IMR-90 (cell line): ENCODE results near the gene NOBOX. TPM values are rescaled to one million over a fixed set of nuclear protein-coding genes. Genes with fewer than 3 reads are reported as not detected.

Experiments used
- ATAC-seq: fragments of 200-7000 bp; cut with Tn5 transposase; 2 replicates; pipeline ENCODE4 v1.9.1; 2020; ENCODE audit warnings: low read depth, mild to moderate bottlenecking, moderate library complexity
- BruUV-seq: library from RNA; stranded (reverse); fragments of 400-500 nt; replicated peaks from 2 replicates; lab custom pipeline; 2021; lab: Mats Ljungman, UMichigan
- CTCF ChIA-PET: fragments of 300-600 bp; formaldehyde crosslinking; extraction: SDS; loops from one replicate; lab custom pipeline; 2021; ENCODE audit warnings: antibody characterized with exemption; lab: Yijun Ruan, JAX
- POLR2A ChIA-PET: fragments of 300-600 bp; sonication (Branson Sonifier 250); formaldehyde crosslinking; loops from one replicate; lab custom pipeline; 2022; ENCODE audit warnings: antibody characterized with exemption; ENCODE audit not compliant: unreplicated experiment; lab: Charles Lee
- DNase-seq: peaks from one replicate; pipeline ENCODE4 v3.0.0; 2013
- H2AFZ ChIP-seq: replicated peaks from 2 replicates; pipeline ENCODE3; 2013; ENCODE audit warnings: low read length, mild to moderate bottlenecking; ENCODE audit not compliant: poor library complexity
- H2AK5ac ChIP-seq: 2 replicates; pipeline ENCODE4 v1.6.1; 2013; ENCODE audit warnings: low read depth, low read length, inconsistent platforms
- H2AK9ac ChIP-seq: replicated peaks from 2 replicates; pipeline ENCODE3; 2013; ENCODE audit warnings: mild to moderate bottlenecking, low read depth, low read length, moderate library complexity; ENCODE audit not compliant: poor library complexity
- H2BK120ac ChIP-seq: 2 replicates; pipeline ENCODE4 v1.6.1; 2013; ENCODE audit warnings: low read depth, low read length, inconsistent platforms
- H2BK15ac ChIP-seq: 3 replicates; pipeline ENCODE4 v1.6.1; 2013; ENCODE audit warnings: low read depth, low read length, inconsistent platforms
- H2BK20ac ChIP-seq: 2 replicates; pipeline ENCODE4 v1.6.1; 2013; ENCODE audit warnings: low read depth, mild to moderate bottlenecking, inconsistent platforms, low read length, moderate library complexity
- H2BK5ac ChIP-seq: 2 replicates; pipeline ENCODE4 v1.6.1; 2013; ENCODE audit warnings: mild to moderate bottlenecking, low read depth, low read length, inconsistent platforms; ENCODE audit not compliant: poor library complexity, severe bottlenecking
- H3K14ac ChIP-seq: replicated peaks from 2 replicates; pipeline ENCODE4 v1.6.1; 2013; ENCODE audit warnings: low read depth, low read length, inconsistent platforms
- H3K18ac ChIP-seq: 2 replicates; pipeline ENCODE4 v1.6.1; 2013; ENCODE audit warnings: low read depth, low read length, control low read depth
- H3K23ac ChIP-seq: 2 replicates; pipeline ENCODE4 v1.6.1; 2013; ENCODE audit warnings: low read depth, low read length, inconsistent platforms
- H3K27ac ChIP-seq: 2 replicates; pipeline ENCODE4 v1.5.1; 2013; ENCODE audit warnings: mild to moderate bottlenecking, control low read depth, low read length; ENCODE audit not compliant: insufficient read depth
- H3K27me3 ChIP-seq: 2 replicates; pipeline ENCODE4 v1.6.1; 2013; ENCODE audit warnings: low read length; ENCODE audit not compliant: control insufficient read depth, insufficient read depth
- H3K36me3 ChIP-seq: 2 replicates; pipeline ENCODE4 v1.6.1; 2013; ENCODE audit warnings: low read length, mixed read lengths; ENCODE audit not compliant: control insufficient read depth, insufficient read depth
- H3K4ac ChIP-seq: 2 replicates; pipeline ENCODE4 v1.6.1; 2013; ENCODE audit warnings: low read depth, low read length, inconsistent platforms
- H3K4me1 ChIP-seq: 2 replicates; pipeline ENCODE4 v1.6.1; 2013; ENCODE audit warnings: low read length, mixed read lengths; ENCODE audit not compliant: control insufficient read depth, insufficient read depth
- H3K4me2 ChIP-seq: 2 replicates; pipeline ENCODE4 v1.6.1; 2013; ENCODE audit warnings: low read depth, mild to moderate bottlenecking, control low read depth, low read length, moderate library complexity
- H3K4me3 ChIP-seq: 2 replicates; pipeline ENCODE4 v1.5.1; 2013; ENCODE audit warnings: low read depth, mild to moderate bottlenecking, control low read depth, low read length, moderate library complexity; ENCODE audit not compliant: insufficient read depth
- H3K56ac ChIP-seq: 2 replicates; pipeline ENCODE4 v1.6.1; 2013; ENCODE audit warnings: low read length, inconsistent platforms; ENCODE audit not compliant: insufficient read depth; ENCODE audit errors: extremely low read depth
- H3K79me1 ChIP-seq, 2 experiments: 2 replicates each; pipeline ENCODE4 v1.6.1; 2013; ENCODE audit warnings: low read length in 2 of 2, inconsistent platforms in 1 of 2, low read depth in 1 of 2
- H3K9ac ChIP-seq: 2 replicates; pipeline ENCODE4 v1.6.1; 2013; ENCODE audit warnings: low read depth, low read length, control low read depth
- H3K9me1 ChIP-seq: 2 replicates; pipeline ENCODE4 v1.6.1; 2013; ENCODE audit warnings: low read length, inconsistent platforms; ENCODE audit not compliant: insufficient read depth
- H3K9me3 ChIP-seq: 2 replicates; pipeline ENCODE4 v1.6.1; 2013; ENCODE audit warnings: low read length; ENCODE audit not compliant: control insufficient read depth, insufficient read depth
- H4K20me1 ChIP-seq: 2 replicates; pipeline ENCODE4 v1.6.1; 2013; ENCODE audit warnings: low read length, inconsistent platforms; ENCODE audit not compliant: insufficient read depth
- H4K5ac ChIP-seq: 2 replicates; pipeline ENCODE4 v1.6.1; 2013; ENCODE audit warnings: mild to moderate bottlenecking, low read depth, low read length, control low read depth
- H4K8ac ChIP-seq, 2 experiments: 2 replicates each; pipeline ENCODE4 v1.6.1; 2013; ENCODE audit warnings: low read depth in 2 of 2, low read length in 2 of 2, control low read depth in 1 of 2, inconsistent platforms in 1 of 2
- H4K91ac ChIP-seq: 2 replicates; pipeline ENCODE4 v1.6.1; 2013; ENCODE audit warnings: low read depth, low read length, inconsistent platforms; ENCODE audit not compliant: insufficient read depth
- BHLHE40 ChIP-seq: fragments of 150-350 bp; IDR thresholded peaks from 2 replicates; pipeline ENCODE4 v1.6.1; 2016; ENCODE audit warnings: mild to moderate bottlenecking, low read depth, low read length
- CEBPB ChIP-seq: IDR thresholded peaks from 2 replicates; pipeline ENCODE4 v1.6.1; 2012; ENCODE audit warnings: low read depth, low read length, improper control_type of control experiment
- CHD1 ChIP-seq: IDR thresholded peaks from 2 replicates; pipeline ENCODE4 v1.6.1; 2012; ENCODE audit warnings: low read depth, low read length, improper control_type of control experiment
- CTCF ChIP-seq: conservative IDR thresholded peaks from 2 replicates; pipeline ENCODE4 v1.5.1; 2012; ENCODE audit warnings: mild to moderate bottlenecking, low read depth, low read length, improper control_type of control experiment
- ELK1 ChIP-seq: fragments of 150-350 bp; IDR thresholded peaks from 2 replicates; pipeline ENCODE4 v1.6.1; 2016; ENCODE audit warnings: low read depth, mild to moderate bottlenecking, low read length, moderate library complexity, borderline replicate concordance
- MXI1 ChIP-seq: IDR thresholded peaks from 2 replicates; pipeline ENCODE4 v1.6.1; 2012; ENCODE audit warnings: low read depth, mild to moderate bottlenecking, low read length, moderate library complexity, borderline replicate concordance
- NFE2L2 ChIP-seq: fragments of 150-350 bp; IDR thresholded peaks from 2 replicates; pipeline ENCODE4 v1.6.1; 2016; ENCODE audit warnings: low read depth, mild to moderate bottlenecking, low read length
- POLR2A ChIP-seq: IDR thresholded peaks from 2 replicates; pipeline ENCODE4 v1.6.1; 2012; ENCODE audit warnings: mild to moderate bottlenecking, low read depth, low read length
- RCOR1 ChIP-seq: IDR thresholded peaks from 2 replicates; pipeline ENCODE4 v1.6.1; 2012; ENCODE audit warnings: mild to moderate bottlenecking, low read length, improper control_type of control experiment; ENCODE audit not compliant: insufficient replicate concordance
- RFX5 ChIP-seq: IDR thresholded peaks from 2 replicates; pipeline ENCODE4 v1.8.0; 2012; ENCODE audit warnings: low read depth, mild to moderate bottlenecking, low read length, moderate library complexity
- WGBS, 2 experiments: methylation state at CpG; one replicate each; pipeline versions ENCODE4 v1.1.5 to v1.1.7; 2013; ENCODE audit warnings: missing lambda C conversion rate in 2 of 2; ENCODE audit not compliant: insufficient read length in 1 of 2; ENCODE audit errors: extremely low coverage in 2 of 2; 5-methylcytosine and 5-hydroxymethylcytosine counted together
- dilution Hi-C: fragments of 300-500 bp; cut with HindIII; formaldehyde crosslinking; loops from one replicate; pipeline ENCODE4 v1.14.3; 2018; ENCODE audit warnings: low sequenced_read_pairs; ENCODE audit not compliant: unreplicated experiment
- in situ Hi-C: fragments of 300-500 bp; cut with MboI; formaldehyde crosslinking; loops from 3 replicates; pipeline ENCODE4 v1.14.3; 2019; ENCODE audit warnings: low sequenced_read_pairs, inconsistent platforms, mixed read lengths
- intact Hi-C: fragments of 100-400 bp; cut with micrococcal nuclease; formaldehyde crosslinking; loops from 2 replicates; pipeline ENCODE4 v1.10.0; 2022
- polyA plus RNA-seq, 3 experiments: library from polyadenylated mRNA; depleted of rRNA; stranded (reverse); fragments of >200 nt; gene quantifications; 2 replicates each; pipeline ENCODE4 v1.2.3, GENCODE V29; 2012; ENCODE audit warnings: low replicate concordance in 1 of 3
- total RNA-seq: library from RNA; depleted of rRNA; stranded (reverse); fragments of >200 nt; gene quantifications from 2 replicates; pipeline ENCODE4 v1.2.3, GENCODE V29; 2012
- TF ChIP-seq, protein P1 (sequence below): fragments of 150-350 bp; IDR thresholded peaks from 2 replicates; pipeline ENCODE4 v1.6.1; 2017; ENCODE audit warnings: mild to moderate bottlenecking, antibody characterized with exemption, low read length, low read depth

NOBOX gene
- total and polyA plus RNA-seq, 2 of the 4 experiments (the other 2 are of a cell fraction) = not detected

GRCh38 chr7:144384555-144385245 lies 18.8 kb downstream of the NOBOX start:
- ChIA-PET CTCF (no interaction called here), POLR2A (no interaction called here)
- no peaks in the 10 kb centered on the region for H3K79me1 ChIP-seq
- no peak overlapping the region for H4K91ac ChIP-seq
- no peaks in the 10 kb centered on the region for H3K36me3 ChIP-seq
- no peak overlapping the region for H3K27ac ChIP-seq
- no peak overlapping the region for H2BK20ac ChIP-seq
- H3K9me1 ChIP-seq = no peaks in the 10 kb centered on the region
- no peak overlapping the region for H3K23ac ChIP-seq
- H3K27me3 ChIP-seq = no peaks in the 10 kb centered on the region
- no peak overlapping the region for H3K56ac ChIP-seq
- intact Hi-C loops = no loop called here
- H3K4me1 ChIP-seq = no peaks in the 10 kb centered on the region
- 50% methylated on average over 3 of the region's 12 CpGs; no CpG with 5 or more reads in 1 of the 2 experiments for WGBS, 2 experiments
- H3K4ac ChIP-seq = no peak overlapping the region
- H3K9ac ChIP-seq = no peak overlapping the region
- H2AK5ac ChIP-seq = no peak overlapping the region
- no peak overlapping the region for H3K4me3 ChIP-seq
- H2AFZ ChIP-seq = no peak overlapping the region
- no peaks in the 10 kb centered on the region for H4K20me1 ChIP-seq
- TF ChIP-seq MXI1 (no peak), RFX5 (no peak), NFE2L2 (no peak), ELK1 (no peak), CTCF (no peak), CEBPB (no peak), BHLHE40 (no peak), POLR2A (no peak), CHD1 (no peak), RCOR1 (no peak)
- TF ChIP-seq, protein P1, sequence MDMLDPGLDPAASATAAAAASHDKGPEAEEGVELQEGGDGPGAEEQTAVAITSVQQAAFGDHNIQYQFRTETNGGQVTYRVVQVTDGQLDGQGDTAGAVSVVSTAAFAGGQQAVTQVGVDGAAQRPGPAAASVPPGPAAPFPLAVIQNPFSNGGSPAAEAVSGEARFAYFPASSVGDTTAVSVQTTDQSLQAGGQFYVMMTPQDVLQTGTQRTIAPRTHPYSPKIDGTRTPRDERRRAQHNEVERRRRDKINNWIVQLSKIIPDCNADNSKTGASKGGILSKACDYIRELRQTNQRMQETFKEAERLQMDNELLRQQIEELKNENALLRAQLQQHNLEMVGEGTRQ = no peak
- dilution Hi-C loops = no loop called here
- no TSS peak for BruUV-seq
- H2AK9ac ChIP-seq = no peak overlapping the region
- DNase-seq = no peak
- H2BK5ac ChIP-seq = no peak overlapping the region
- no peak overlapping the region for H4K8ac ChIP-seq
- H2BK120ac ChIP-seq = no peak overlapping the region
- in situ Hi-C loops = loop anchor here (25.0 kb wide), 1 partner anchor 197 kb away; the partner anchor contains the start of genes ARHGEF35 and CTAGE4
- H3K9me3 ChIP-seq = peaks cover 3% of the 10 kb centered on the region
- H4K5ac ChIP-seq = no peak overlapping the region
- no peak overlapping the region for H3K18ac ChIP-seq
- no peak for ATAC-seq
- H2BK15ac ChIP-seq = no peak overlapping the region
- H3K4me2 ChIP-seq = no peak overlapping the region
- no peak overlapping the region for H3K14ac ChIP-seq
